GM12801 (cell line): ENCODE measurements around the gene PIM3.

Source experiments
- CTCF ChIP-seq: IDR thresholded peaks from one replicate; pipeline ENCODE4 v1.5.1; 2011; ENCODE audit warnings: control low read depth; ENCODE audit not compliant: insufficient read length; ENCODE audit errors: extremely low read depth

Gene PIM3

GRCh38 chr22:49991907-49992533 lies 31.4 kb downstream of the PIM3 start:
- no peak for TF ChIP-seq CTCF

GRCh38 chr22:49992921-49993648 lies 32.5 kb downstream of the PIM3 start:
- no peak for TF ChIP-seq CTCF

GRCh38 chr22:49993649-49994360 lies 33.2 kb downstream of the PIM3 start:
- no peak for TF ChIP-seq CTCF

GRCh38 chr22:49994361-49995040 lies 33.9 kb downstream of the PIM3 start:
- no peak for TF ChIP-seq CTCF

- no peak for TF ChIP-seq CTCF
Observed at GRCh38 chr22:49995041-49995360, 34.4 kb downstream of the PIM3 start.

GRCh38 chr22:49995361-49996118 lies 35.0 kb downstream of the PIM3 start:
- TF ChIP-seq CTCF, result no peak
